GM21529 (cell line): ENCODE data around the gene CACUL1.

Experiments
- ATAC-seq: cut with Tn5 transposase; IDR thresholded peaks from one replicate; pipeline ENCODE4 v1.9.1; 2021; ENCODE audit not compliant: unreplicated experiment

The CACUL1 gene

GRCh38 chr10:118735294-118735693, 19.5 kb downstream of the CACUL1 start:
- ATAC-seq: no peak

GRCh38 chr10:118734475-118734874, 20.3 kb downstream of the CACUL1 start:
- no peak for ATAC-seq

GRCh38 chr10:118732245-118733165, 22.3 kb downstream of the CACUL1 start:
- ATAC-seq: no peak

- ATAC-seq: no peak
Measured at GRCh38 chr10:118730756-118731456, 23.9 kb downstream of the CACUL1 start.

- ATAC-seq: peak; percentile 91
Measured at GRCh38 chr10:118729641-118730258, 25.0 kb downstream of the CACUL1 start.

GRCh38 chr10:118729200-118729599, 25.6 kb downstream of the CACUL1 start:
- no peak for ATAC-seq

GRCh38 chr10:118725886-118726500, 28.8 kb downstream of the CACUL1 start:
- no peak for ATAC-seq

- ATAC-seq: no peak
Measured at GRCh38 chr10:118723466-118723865, 31.3 kb downstream of the CACUL1 start.

- ATAC-seq: no peak
Measured at GRCh38 chr10:118721539-118721876, 33.3 kb downstream of the CACUL1 start.

GRCh38 chr10:118720685-118721538, 33.9 kb downstream of the CACUL1 start:
- no peak for ATAC-seq

GRCh38 chr10:118714366-118714765, 40.4 kb downstream of the CACUL1 start:
- ATAC-seq: no peak

GRCh38 chr10:118712930-118713634, 41.7 kb downstream of the CACUL1 start:
- ATAC-seq: no peak

GRCh38 chr10:118712080-118712479, 42.7 kb downstream of the CACUL1 start:
- no peak for ATAC-seq

GRCh38 chr10:118710487-118710886, 44.3 kb downstream of the CACUL1 start:
- ATAC-seq: no peak

GRCh38 chr10:118708571-118708970, 46.2 kb downstream of the CACUL1 start:
- no peak for ATAC-seq

- no peak for ATAC-seq
Measured at GRCh38 chr10:118704711-118705110, 50.1 kb downstream of the CACUL1 start.

- ATAC-seq: no peak
Measured at GRCh38 chr10:118701529-118702323, 53.0 kb downstream of the CACUL1 start.

GRCh38 chr10:118698421-118698820, 56.3 kb downstream of the CACUL1 start:
- ATAC-seq: peak; percentile 97

GRCh38 chr10:118694848-118695247, 59.9 kb downstream of the CACUL1 start:
- ATAC-seq: no peak
